SK-N-MC (cell line): ENCODE data around the gene NDOR1.

Experiments
- EZH2 ChIP-seq: fragments of 200-600 bp; sonication (generic); IDR thresholded peaks from one replicate; pipeline ENCODE4 v1.6.1; 2017; ENCODE audit warnings: antibody characterized with exemption
- FOXP2 ChIP-seq: optimal IDR thresholded peaks from 2 replicates; pipeline ENCODE3; 2011; ENCODE audit warnings: mild to moderate bottlenecking, moderate library complexity; ENCODE audit not compliant: insufficient read depth; ENCODE audit errors: extremely low read length, control extremely low read depth
- POLR2AphosphoS5 ChIP-seq: IDR thresholded peaks from 2 replicates; pipeline ENCODE4 v1.6.1; 2012; ENCODE audit warnings: mild to moderate bottlenecking, low read depth, low read length, borderline replicate concordance

DNA sequence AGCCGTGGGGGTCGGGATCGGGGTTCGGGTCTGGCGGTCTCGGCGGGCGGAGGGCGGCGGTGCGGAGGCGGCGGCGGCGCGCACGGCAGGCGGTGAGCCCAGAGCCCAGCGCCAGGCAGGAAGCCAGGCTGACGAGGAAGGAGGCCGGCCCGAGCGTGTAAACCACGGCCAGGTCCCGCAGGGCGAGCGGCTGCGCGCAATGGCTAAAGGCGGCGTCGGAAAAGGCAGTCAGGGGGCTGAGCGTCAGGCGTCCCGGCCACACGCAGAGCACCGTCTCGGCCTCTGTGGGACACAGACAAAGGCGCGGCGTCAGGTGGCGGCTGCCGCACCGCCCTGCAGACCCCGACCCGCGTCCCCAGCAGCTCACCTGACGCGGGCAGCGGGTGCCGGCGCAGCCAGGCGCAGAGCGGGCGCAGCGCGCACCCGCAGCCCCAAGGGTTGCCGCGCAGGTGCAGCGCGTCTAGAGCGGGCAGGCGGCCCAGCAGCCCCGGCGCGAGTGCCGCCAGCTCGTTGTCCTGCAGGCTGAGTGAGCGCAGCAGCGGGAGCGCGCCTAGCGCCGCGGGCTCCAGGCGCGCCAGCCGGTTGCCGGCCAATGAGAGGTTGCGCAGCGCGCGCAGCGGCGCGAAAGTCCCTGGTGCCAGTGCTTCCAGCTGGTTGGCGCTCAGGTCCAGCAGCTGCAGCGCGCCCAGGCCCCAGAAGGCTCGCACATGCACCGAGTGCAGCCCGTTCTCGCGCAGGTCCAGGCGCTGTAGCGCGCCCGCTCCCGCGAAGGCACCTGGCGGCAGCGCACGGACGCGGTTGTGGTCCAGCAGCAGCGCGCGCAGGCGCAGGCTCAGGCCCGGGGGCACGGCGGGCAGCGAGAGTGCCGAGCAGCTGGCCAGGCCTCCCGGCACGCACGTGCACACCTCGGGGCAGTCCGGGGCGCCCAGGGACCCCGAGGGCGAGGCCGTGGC, 36.3 kb upstream of the NDOR1 start:
- peak; percentile 62 for TF ChIP-seq EZH2
- no peak for TF ChIP-seq POLR2AphosphoS5
- TF ChIP-seq FOXP2: no peak
